Measurements from ENCODE around the gene PCDH20.
"Not testable (repeated sequence)": the region's sequence is repeated elsewhere in the genome, so short reads cannot be mapped to it uniquely, and the experiment has no call there.

Gene PCDH20, protein sequence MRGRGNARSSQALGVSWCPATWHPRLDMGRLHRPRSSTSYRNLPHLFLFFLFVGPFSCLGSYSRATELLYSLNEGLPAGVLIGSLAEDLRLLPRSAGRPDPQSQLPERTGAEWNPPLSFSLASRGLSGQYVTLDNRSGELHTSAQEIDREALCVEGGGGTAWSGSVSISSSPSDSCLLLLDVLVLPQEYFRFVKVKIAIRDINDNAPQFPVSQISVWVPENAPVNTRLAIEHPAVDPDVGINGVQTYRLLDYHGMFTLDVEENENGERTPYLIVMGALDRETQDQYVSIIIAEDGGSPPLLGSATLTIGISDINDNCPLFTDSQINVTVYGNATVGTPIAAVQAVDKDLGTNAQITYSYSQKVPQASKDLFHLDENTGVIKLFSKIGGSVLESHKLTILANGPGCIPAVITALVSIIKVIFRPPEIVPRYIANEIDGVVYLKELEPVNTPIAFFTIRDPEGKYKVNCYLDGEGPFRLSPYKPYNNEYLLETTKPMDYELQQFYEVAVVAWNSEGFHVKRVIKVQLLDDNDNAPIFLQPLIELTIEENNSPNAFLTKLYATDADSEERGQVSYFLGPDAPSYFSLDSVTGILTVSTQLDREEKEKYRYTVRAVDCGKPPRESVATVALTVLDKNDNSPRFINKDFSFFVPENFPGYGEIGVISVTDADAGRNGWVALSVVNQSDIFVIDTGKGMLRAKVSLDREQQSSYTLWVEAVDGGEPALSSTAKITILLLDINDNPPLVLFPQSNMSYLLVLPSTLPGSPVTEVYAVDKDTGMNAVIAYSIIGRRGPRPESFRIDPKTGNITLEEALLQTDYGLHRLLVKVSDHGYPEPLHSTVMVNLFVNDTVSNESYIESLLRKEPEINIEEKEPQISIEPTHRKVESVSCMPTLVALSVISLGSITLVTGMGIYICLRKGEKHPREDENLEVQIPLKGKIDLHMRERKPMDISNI

DNA sequence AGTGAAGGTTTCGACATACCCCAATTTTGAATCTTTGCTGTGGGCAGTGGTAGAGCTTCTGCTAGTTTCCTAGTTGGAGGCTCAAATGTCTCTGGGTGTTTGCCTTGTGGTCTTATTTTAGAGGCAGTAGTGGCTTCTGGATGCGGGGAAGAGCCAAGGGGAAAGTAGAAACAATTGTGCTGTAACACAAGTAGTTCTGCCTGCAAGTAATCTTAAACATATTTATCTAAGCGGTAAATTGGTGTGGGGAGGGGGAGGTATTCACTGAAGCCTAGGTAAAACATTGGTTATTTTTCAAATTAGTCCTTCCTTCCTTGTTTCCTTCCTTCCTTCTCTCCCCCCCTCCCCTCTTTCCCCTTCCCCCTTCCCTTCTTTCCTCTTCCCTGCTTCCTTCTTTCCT is at the start of gene PCDH20:
Gene PCDH20 (minus strand): TSS at position 101 of the 400 bp plus-strand sequence. CDS start 691 bp downstream, outside the sequence.
- DNase-seq: no peak

- DNase-seq: no peak
Observed at GRCh38 chr13:61463024-61463423, 47.4 kb upstream of the PCDH20 start.

- no peak for DNase-seq
Observed at GRCh38 chr13:61453121-61453520, 37.5 kb upstream of the PCDH20 start.

- DNase-seq: no peak
Observed at GRCh38 chr13:61432029-61432428, 16.4 kb upstream of the PCDH20 start.

DNA sequence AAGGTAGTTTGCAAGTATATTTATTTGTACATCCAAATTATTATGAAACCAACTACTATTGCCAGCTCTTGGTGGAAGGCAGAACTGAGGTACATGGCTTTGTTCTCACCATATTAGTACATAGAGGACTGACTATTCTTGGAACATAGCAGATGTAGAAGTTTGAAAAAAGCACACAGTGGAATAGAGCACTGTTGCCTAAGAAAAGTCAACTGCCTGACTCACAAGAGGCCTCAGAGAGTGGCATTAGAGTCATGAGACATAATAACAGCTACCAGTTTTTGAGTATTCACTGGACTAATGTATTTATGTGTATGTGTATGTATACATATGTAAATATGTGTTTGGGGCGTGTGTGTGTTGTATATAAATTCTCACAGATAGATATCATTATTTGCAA is 8.3 kb upstream of the PCDH20 start:
- no peak for DNase-seq

GRCh38 chr13:61417086-61417570 is 1.5 kb upstream of the PCDH20 start:
- DNase-seq: no peak

DNA sequence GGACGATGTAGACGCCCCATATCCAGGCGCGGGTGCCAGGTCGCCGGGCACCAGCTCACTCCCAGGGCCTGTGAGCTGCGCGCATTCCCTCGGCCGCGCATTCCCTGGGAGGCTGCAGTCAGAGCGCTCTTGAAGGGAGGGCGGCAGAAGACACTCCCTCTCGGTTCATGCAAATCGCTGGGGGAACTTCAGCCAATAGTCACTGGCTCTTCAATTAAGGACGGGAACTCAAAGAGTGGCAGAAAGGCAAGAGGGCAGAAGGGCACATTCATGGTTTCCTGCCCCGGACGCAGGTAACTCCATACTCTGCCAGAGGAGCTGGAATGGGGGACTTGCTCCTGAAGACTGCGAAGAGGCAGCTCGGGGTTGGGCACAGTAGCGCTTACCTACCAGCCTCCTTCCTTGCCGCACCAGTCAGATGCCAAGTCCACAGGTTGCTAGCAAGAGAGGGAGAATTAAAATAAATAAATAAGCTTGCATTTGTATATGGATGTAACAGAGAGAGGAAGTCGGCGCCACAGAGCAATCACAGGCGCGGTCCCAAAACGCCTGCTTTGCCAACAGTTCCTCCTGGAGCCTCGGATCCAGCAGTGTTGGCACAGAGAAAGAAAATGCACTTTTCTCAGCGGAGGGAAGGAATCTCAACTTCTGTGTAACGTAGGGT is 459 bp downstream of the PCDH20 start:
- DNase-seq: no peak

- DNase-seq: no peak
Observed at GRCh38 chr13:61414686-61415057, 977 bp downstream of the PCDH20 start.

GRCh38 chr13:61413572-61414535 is 1.8 kb downstream of the PCDH20 start:
- no peak for DNase-seq

DNA sequence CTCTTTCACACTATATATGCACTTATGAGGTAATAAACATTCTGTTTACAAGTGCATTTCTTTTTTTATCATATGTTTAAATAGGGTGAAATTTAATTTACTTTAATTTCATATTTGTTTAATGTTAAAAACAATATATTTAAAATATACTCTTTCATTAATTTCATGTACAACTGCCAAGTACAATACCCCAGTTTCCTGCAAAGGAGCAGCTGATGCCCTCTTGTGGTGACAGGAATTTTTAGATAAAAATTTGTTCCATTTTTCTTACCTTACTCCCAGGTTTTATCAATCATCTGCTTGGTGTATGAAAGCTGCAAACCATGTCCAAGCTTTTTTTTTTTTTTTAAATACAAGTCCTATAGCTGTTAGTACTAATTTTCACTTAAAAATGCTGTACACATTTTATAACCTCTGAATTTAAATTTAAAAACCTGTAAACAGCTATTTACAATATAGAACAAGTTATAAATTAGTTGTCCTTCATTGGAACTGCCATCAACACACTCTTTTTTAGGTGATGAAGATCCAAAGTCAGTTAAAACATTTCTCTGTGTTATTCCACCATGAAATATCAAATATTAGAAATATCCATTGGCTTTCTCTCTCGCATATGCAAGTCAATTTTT is 4.9 kb downstream of the PCDH20 start:
- DNase-seq: no peak

DNA sequence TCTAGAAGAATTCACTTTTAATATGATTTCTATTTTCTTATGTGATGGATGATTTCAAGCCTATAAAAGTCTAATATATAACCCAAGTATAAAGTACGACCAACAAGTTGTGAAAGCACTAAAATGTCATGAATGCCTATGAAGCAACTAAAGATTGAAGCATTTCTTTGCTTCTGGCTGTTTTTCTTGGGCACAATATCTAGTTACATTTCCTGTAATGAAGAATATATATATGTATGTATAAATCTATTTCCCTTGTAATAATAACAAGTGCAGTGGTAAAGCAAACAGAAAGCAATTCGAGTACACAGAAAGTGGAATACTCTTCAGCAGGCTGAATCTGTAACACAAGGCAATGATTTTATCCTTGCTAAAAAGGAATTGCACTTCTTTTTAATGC is 5.4 kb downstream of the PCDH20 start:
- no peak for DNase-seq

GRCh38 chr13:61408571-61408970 is 7.1 kb downstream of the PCDH20 start:
- no peak for DNase-seq

- DNase-seq: no peak
Observed at GRCh38 chr13:61406275-61406674, 9.4 kb downstream of the PCDH20 start.

- no peak for DNase-seq
Observed at GRCh38 chr13:61396121-61396520, 19.5 kb downstream of the PCDH20 start.

GRCh38 chr13:61391426-61391825 is 24.2 kb downstream of the PCDH20 start:
- no peak for DNase-seq

DNA sequence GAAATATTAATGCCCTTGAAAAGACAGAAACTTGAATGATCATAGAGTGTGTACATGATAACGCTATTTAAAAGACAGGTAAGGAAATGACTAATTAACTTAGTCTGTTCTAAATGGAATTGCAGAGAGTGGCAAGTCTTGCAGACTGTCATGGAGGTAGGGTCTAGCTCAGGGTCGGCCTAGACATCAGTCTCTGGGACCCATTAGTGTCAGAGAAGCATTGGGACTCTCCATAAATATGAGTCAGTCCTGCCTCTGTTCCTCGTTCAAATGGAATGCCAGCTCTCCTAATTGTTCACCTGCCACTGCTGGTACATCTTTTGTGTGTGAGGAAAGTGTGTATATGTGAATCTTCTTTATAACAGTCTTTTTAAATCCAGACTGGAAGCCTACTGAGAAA is 28.0 kb downstream of the PCDH20 start:
- DNase-seq: no peak

GRCh38 chr13:61383111-61383510 is 32.5 kb downstream of the PCDH20 start:
- DNase-seq: no peak

GRCh38 chr13:61370520-61370919 is 45.1 kb downstream of the PCDH20 start:
- no peak for DNase-seq

DNA sequence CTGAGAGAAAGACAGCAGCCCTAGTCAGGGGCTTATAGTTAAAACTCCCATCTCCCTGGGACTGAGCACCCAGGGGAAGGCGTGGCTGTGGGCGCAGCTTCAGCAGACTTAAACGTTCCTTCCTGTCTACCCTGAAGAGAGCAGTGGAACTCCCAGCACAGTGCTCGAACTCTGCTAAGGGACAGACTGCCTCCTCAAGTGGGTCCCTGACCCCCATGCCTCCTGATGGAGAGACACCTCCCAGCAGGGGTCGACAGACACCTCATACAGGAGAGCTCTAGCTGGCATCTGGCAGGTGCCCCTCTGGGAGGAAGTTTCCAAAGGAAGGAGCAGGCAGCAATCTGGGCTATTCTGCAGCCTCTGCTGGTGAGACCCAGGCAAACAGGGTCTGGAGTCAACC is 51.0 kb downstream of the PCDH20 start:
- not testable (repeated sequence) for DNase-seq

GRCh38 chr13:61362522-61362921 is 53.1 kb downstream of the PCDH20 start:
- no peak for DNase-seq

All from CD4-positive, alpha-beta T cell treated with Interleukin-4 for 1 hour (primary cell).